Esophagus muscularis mucosa (tissue), 4 donors: ENCODE results near the gene SKI. TPM values are rescaled to one million over a fixed set of nuclear protein-coding genes. Genes with fewer than 3 reads are reported as not detected.
A peak's percentile ranks its signal among the peaks of the same experiment; 100 is the strongest.

Source experiments
- DNase-seq: peaks from one replicate; pipeline ENCODE4 v3.0.0-alpha.2; 2017; ENCODE audit errors: extremely low spot score
- H3K27ac ChIP-seq, 4 donors: fragments of 200-600 bp; sonication (generic); replicated peaks in 1 of 4; 1 replicate in 3 of 4; 2 replicates in 1 of 4; pipeline ENCODE4 v1.5.1; 2016 to 2019; ENCODE audit warnings: mild to moderate bottlenecking in 1 of 4
- H3K27me3 ChIP-seq, 4 donors: fragments of 200-600 bp; sonication (generic); one replicate each; pipeline versions ENCODE4 v1.5.1 to v1.6.0; 2016 to 2019
- H3K36me3 ChIP-seq, 4 donors: fragments of 200-600 bp; sonication (generic); one replicate each; pipeline ENCODE4 v1.5.1; 2016 to 2019
- H3K4me1 ChIP-seq, 4 donors: fragments of 200-600 bp; sonication (generic); one replicate each; pipeline ENCODE4 v1.5.1; 2016 to 2019
- H3K4me3 ChIP-seq, 4 donors: fragments of 200-600 bp; sonication (generic); 1 replicate in 2 of 4; 2 replicates in 2 of 4; pipeline ENCODE4 v1.5.1; 2016 to 2019; ENCODE audit warnings: mild to moderate bottlenecking in 4 of 4, moderate library complexity in 1 of 4
- H3K9me3 ChIP-seq, 4 donors: fragments of 200-600 bp; sonication (generic); 1 replicate in 3 of 4; 2 replicates in 1 of 4; pipeline ENCODE4 v1.5.1; 2016 to 2019
- EP300 ChIP-seq: sonication (generic); formaldehyde crosslinking; IDR thresholded peaks from one replicate; pipeline ENCODE4 v1.6.1; 2017; ENCODE audit warnings: antibody characterized with exemption
- POLR2A ChIP-seq: fragments of 450-650 bp; IDR thresholded peaks from one replicate; pipeline ENCODE4 v1.6.1; 2017; ENCODE audit warnings: antibody characterized with exemption, moderate library complexity, mild to moderate bottlenecking, low read depth
- POLR2AphosphoS5 ChIP-seq, 2 donors: sonication (generic); formaldehyde crosslinking; IDR thresholded peaks; one replicate each; pipeline ENCODE4 v1.6.1; 2017; ENCODE audit warnings: antibody characterized with exemption in 2 of 2
- WGBS: methylation state at CpG from one replicate; pipeline ENCODE4 v1.1.5; 2018; 5-methylcytosine and 5-hydroxymethylcytosine counted together
- intact Hi-C: fragments of 100-400 bp; cut with DNase I; formaldehyde crosslinking; loops from one replicate; pipeline ENCODE4 v1.15.1; 2023
- total RNA-seq, 4 donors: library from RNA; depleted of rRNA; stranded (reverse); fragments of >200 nt; gene quantifications; one replicate each; pipeline versions ENCODE4 v1.1.0 to v1.2.1, GENCODE V29; 2016
- TF ChIP-seq, protein P1 (sequence below), 3 experiments: fragments of 200-600 bp in 2 of 3; fragments of 450-650 bp in 1 of 3; sonication (generic) in 2 of 3; IDR thresholded peaks; one replicate each; pipeline ENCODE4 v1.5.1; 2017 to 2019; ENCODE audit warnings: antibody characterized with exemption in 3 of 3, mild to moderate bottlenecking in 2 of 3, moderate library complexity in 1 of 3

Gene SKI
- total RNA-seq, 4 donors from 2014 or later: 70.1 to 190 (median 124) TPM

DNA sequence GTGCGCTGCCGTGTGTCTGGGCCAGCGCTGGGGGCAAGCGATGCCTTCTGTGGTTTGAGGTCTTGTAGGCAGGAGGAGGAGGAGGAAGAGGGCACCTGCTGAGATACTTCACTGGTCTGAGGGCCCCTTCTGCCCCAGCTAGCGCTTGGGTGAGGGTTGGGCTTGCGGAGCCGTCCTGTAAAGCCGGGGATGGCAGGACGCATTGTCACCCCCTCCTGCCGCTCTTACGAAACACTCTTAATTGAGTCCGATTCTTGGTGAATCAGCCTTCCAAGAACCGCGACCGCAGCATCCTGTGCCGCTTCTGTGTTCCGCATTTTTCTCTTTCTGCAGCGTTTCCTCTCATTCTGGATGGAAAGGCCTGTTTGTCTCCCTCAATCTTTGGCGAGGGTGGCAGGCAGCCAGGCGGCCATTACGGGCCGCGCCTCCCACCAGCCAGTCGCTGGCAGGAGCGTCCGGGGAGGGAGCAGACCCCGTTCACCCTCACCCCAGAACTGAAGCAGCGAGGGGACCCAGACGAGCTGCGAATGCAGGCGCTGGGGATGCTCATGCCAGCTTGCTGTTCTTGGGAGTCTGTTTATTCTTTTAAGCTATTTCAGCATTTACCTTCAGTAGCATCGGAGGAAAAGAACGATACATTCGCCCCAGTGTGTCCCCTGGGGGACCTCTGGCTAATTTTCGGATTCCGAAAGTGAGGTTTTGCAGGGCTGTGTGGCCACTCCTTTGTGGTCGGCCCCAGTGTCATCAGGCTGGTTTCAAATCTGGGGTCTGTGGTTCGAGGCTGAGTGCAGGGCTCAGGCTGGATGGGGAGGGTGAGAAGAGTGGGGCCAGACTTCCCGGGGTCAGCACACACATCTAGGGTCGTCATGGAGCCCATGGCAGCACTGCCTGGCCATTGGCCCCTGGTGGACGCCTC lies 62.7 kb downstream of the SKI start:
- intact Hi-C loops: loop anchor here (5.0 kb wide), 1 partner anchor 49 kb away; no protein-coding TSS in a partner anchor
- 24% methylated on average over 37 of the region's 41 CpGs for WGBS
- TF ChIP-seq EP300: no peak
- TF ChIP-seq POLR2AphosphoS5 (IDR thresholded peaks at IDR 0.05): peak; percentile 67 to 73
- Histone ChIP-seq H3K4me3 (peak overlapping the region; percentile 30 to 55 (median 42)), H3K4me1 (peaks cover 86 to 100% (median 99%) of the 10 kb centered on the region in 4 donors), H3K9me3 (no peaks in the 10 kb centered on the region), H3K27me3 (no peaks in the 10 kb centered on the region), H3K36me3 (no peaks in the 10 kb centered on the region), H3K27ac (peak overlapping the region; percentile 70 to 88 (median 79))
- peak; percentile 98 for DNase-seq

DNA sequence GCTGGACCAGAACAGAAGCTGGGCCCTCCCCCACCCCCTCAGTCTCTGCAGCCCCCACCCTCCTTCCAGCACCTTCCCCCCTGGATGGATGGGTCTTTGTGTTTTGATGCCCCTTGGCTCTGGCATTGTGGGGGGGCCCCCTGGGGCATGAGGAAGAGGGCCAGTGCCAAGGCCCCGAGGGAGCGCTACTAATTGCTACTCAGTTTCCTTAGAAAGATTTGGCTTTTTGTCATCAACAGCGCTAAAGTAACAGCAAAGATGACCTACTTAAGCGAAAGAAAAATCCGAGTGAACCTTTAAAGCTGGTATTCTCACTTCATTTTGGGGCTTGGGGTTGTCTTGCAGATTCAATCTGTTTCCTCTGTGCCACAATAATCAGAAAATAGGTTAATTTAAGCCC lies 63.5 kb downstream of the SKI start:
- no peaks in the 10 kb centered on the region for H3K27me3 ChIP-seq
- H3K36me3 ChIP-seq: no peaks in the 10 kb centered on the region
- no peak for TF ChIP-seq POLR2A
- TF ChIP-seq POLR2AphosphoS5 (IDR thresholded peaks at IDR 0.05): no peak
- TF ChIP-seq EP300: no peak
- TF ChIP-seq, protein P1, sequence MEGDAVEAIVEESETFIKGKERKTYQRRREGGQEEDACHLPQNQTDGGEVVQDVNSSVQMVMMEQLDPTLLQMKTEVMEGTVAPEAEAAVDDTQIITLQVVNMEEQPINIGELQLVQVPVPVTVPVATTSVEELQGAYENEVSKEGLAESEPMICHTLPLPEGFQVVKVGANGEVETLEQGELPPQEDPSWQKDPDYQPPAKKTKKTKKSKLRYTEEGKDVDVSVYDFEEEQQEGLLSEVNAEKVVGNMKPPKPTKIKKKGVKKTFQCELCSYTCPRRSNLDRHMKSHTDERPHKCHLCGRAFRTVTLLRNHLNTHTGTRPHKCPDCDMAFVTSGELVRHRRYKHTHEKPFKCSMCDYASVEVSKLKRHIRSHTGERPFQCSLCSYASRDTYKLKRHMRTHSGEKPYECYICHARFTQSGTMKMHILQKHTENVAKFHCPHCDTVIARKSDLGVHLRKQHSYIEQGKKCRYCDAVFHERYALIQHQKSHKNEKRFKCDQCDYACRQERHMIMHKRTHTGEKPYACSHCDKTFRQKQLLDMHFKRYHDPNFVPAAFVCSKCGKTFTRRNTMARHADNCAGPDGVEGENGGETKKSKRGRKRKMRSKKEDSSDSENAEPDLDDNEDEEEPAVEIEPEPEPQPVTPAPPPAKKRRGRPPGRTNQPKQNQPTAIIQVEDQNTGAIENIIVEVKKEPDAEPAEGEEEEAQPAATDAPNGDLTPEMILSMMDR (IDR thresholded peaks at IDR 0.05): no peak
- no peak for DNase-seq
- peaks cover 82 to 100% (median 99%) of the 10 kb centered on the region in 4 donors for H3K4me1 ChIP-seq
- peak overlapping the region; percentile 70 to 88 (median 79) for H3K27ac ChIP-seq
- whole genome bisulfite sequencing: 44% methylated on average over 3 of the region's 5 CpGs
- H3K4me3 ChIP-seq: peak overlapping the region in 3 of 4 donors; percentile 30 to 55 (median 46)
- intact Hi-C loops: loop anchor here (5.0 kb wide), 1 partner anchor 49 kb away; no protein-coding TSS in a partner anchor
- no peaks in the 10 kb centered on the region for H3K9me3 ChIP-seq

DNA sequence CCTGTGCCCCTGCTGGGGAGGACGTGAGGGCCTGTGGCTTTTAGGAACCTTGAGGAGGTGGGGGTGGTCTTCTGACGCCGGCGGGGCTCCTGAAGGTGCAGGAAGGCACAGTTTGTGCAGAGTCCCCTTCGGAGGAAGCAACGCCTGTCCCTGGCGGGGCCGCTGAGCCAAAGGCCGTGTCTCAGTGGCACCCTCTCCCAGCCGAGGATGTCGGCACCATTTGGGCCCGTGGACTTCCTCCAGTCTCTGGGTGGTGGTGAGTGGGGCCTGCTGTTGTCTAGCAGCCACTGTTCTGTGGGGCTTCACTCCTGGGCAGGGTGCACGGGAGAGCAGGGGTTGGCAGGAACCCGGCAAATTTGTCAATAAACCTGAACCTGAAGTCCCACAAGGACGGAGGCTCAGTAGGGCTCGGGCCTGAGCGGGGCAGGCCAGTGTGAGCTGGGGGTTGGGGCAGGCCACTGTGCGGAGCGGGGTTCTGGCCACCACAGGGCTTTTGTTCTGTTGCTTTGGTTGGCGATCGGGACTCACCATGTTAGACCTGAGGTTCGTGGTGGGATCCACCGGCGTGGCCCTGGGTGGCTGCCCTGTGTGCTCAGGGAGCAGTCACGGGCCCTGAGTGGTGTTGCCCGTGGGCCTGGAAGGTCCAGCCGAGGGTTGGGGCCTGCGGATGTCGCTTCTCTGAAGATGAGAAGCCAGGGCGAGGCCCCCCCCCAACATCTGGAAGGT lies 64.8 kb downstream of the SKI start:
- H3K4me3 ChIP-seq: no peak overlapping the region
- H3K4me1 ChIP-seq: peaks cover 77 to 100% (median 100%) of the 10 kb centered on the region in 4 donors
- TF ChIP-seq POLR2A (no peak), EP300 (no peak), POLR2AphosphoS5 (IDR thresholded peaks at IDR 0.05) (no peak)
- TF ChIP-seq, protein P1 (IDR thresholded peaks at IDR 0.05): no peak
- intact Hi-C loops: loop anchor here (5.0 kb wide), 1 partner anchor 51 kb away; no protein-coding TSS in a partner anchor
- H3K27ac ChIP-seq: peak overlapping the region; percentile 1 to 88 (median 58)
- WGBS: 77% methylated on average over 24 of the region's 30 CpGs
- H3K9me3 ChIP-seq: no peaks in the 10 kb centered on the region
- H3K27me3 ChIP-seq: no peaks in the 10 kb centered on the region
- no peak for DNase-seq
- H3K36me3 ChIP-seq: peaks cover 0 to 4% (median 0%) of the 10 kb centered on the region in 4 donors

- Histone ChIP-seq H3K27me3 (no peaks in the 10 kb centered on the region), H3K4me1 (peaks cover 77 to 100% (median 100%) of the 10 kb centered on the region in 4 donors), H3K9me3 (no peaks in the 10 kb centered on the region), H3K4me3 (no peak overlapping the region), H3K36me3 (peaks cover 0 to 4% (median 0%) of the 10 kb centered on the region in 4 donors), H3K27ac (peak overlapping the region; percentile 46 to 88 (median 54))
- 62% methylated on average over 16 of the region's 23 CpGs for WGBS
- intact Hi-C loops: loop anchor here (5.0 kb wide), 1 partner anchor 52 kb away; no protein-coding TSS in a partner anchor
- no peak for TF ChIP-seq POLR2A
- TF ChIP-seq POLR2AphosphoS5 (IDR thresholded peaks at IDR 0.05): no peak
- no peak for TF ChIP-seq EP300
- TF ChIP-seq, protein P1 (IDR thresholded peaks at IDR 0.05): no peak
- no peak for DNase-seq
Observed at GRCh38 chr1:2294033-2294724, 66.1 kb downstream of the SKI start.
